GM21619 (cell line): ENCODE measurements around the gene PRKCB.

Source experiments
- ATAC-seq: cut with Tn5 transposase; IDR thresholded peaks from one replicate; pipeline ENCODE4 v1.9.1; 2021; ENCODE audit not compliant: unreplicated experiment

Gene PRKCB

DNA sequence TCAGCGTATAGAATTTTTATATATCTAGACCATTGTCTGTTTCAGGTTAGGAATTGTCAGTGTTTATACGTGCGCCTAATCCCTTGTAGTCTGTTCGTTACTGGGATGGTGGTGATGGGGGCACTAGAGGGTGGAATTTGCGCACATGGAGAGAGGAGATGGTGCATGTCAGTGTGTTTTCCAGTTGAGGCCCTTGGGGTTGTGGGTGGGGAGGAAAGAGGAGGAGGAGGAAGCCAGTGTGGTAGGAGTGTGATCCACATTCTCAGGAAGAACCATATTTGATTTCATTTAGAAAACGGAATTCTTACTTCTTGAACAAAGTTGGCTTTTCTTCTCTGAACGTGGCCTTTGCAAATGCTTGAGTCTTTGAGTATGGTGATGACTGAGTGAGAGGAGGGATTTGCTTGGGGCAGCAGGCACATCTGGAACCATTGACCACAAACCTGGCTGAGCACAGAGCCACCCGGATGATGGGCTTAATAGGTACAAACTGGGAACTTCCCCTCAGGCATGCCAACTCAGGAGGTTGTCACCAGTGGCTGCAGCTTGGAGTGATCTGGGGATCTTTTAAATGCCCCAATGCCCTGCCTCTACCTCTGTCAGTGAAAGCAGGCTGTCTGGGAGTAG, 98.9 kb downstream of the PRKCB start:
- no peak for ATAC-seq

DNA sequence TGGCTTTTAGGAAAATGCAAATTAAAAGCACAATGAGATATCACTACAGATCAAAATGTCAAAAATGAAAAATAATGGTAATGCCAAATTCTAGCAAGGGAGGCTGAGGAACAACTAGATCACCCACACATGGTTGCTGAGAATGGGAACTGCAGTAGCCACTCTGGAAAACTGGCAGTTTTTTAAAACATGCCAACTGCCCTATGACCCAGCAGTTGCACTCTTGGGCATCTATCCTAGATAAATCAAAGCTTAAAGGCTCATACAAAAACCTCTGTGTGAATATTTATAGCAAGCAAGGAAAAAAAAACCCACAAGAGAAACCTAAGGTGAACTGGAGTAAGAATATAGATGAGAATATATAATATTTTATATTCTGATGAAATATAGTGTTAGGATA, 104.3 kb downstream of the PRKCB start:
- ATAC-seq: no peak

DNA sequence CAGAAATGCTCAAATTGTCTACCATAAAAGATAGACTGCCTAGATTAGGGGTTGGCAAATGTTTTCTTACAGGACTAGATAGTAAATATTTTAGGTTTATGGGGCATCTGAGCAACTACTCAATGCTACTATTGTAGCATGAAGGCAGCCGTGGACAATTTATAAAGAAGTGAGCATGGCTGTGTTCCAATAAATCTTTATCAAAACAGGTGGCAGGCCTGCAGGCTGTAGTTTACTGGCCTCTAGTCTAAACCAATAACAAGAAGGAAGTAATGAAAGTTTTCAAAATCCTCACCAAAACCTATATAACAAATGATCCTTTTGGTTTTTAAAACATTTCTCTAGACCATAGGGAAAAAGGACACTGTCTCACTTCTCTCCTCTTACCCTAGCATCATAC, 105.2 kb downstream of the PRKCB start:
- no peak for ATAC-seq

DNA sequence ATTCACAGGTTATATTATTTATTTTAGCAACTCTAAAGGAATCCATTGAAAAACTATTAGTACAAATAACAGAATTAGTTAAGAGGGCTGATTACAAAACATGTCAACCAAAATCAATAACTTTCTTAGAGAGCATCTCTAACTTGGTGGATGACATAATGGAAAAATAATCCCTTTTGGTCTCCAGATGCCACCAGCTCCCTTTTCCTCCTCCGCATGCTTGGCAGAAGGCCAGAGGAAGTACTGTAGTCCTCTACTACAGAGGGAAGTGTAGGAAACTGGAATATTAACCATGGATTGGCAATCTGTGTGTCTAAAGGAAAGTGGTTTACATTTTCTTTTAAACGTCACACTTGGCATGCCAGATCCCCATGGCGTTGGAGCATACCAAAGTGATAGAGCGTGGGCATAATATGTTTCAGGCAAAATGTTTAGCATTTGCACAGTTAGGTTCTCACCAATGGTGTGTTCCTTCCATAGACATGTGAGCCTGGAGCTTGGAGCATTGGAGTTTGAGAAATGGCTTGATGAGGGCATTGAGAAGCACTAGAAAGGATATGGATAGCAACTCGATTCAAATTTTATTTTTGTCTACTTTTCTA, 106.3 kb downstream of the PRKCB start:
- ATAC-seq: no peak

DNA sequence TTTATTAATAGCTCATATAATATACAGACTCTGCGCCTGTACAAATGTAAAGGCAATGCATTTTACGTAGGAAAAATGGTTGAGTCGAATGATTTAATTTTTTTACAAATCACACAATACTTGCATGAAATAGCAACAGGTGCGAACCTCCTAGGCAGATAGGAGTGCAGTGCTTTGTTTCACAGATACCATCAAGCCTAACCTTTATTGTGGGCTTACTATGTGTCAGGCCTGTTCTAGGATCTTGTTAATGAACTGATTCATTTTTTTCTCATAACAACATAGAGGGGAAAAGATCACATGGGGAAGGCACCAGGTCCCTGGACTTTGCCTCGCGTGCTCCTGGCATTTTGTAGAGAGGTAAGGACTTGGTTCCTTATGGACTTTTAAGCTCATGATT, 107.8 kb downstream of the PRKCB start:
- ATAC-seq: no peak

DNA sequence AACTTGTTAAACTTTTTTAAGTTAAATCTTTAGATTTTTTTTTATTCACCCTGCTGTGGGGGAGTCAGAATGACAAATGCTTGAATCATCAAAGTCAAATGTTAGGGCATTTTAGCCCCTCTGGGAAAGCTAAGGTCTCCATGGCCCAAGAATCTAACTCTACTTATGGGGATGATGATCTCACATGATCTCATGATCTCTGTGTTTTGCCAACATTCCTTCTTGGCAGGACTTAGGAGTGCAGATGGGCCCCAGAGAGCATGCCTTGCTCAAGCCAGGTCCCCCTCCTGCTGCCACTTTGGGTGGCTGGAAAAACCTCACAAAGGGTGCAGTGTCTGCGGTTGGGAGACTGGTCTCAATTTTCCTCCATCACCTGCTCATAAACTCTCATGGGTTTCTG, 108.6 kb downstream of the PRKCB start:
- ATAC-seq: no peak

DNA sequence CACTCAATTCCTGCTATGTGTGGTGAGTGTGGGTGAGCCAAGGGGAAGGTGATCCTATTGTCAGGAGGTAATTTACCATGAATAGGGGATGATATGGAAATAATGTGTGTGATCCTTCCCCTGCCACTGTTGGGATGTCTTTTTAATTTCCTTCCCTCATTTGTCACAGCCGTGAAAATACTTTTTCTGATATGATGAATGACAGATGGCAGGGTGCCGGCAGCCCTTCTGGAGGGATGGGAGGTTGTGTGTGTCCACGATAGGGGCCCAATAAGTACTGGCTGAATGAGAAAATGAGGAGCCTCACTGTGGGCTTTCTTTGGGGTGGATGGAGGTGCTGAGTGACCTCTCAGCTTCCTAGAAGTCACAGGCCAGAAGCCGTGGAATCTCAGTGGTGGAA, 109.5 kb downstream of the PRKCB start:
- no peak for ATAC-seq

DNA sequence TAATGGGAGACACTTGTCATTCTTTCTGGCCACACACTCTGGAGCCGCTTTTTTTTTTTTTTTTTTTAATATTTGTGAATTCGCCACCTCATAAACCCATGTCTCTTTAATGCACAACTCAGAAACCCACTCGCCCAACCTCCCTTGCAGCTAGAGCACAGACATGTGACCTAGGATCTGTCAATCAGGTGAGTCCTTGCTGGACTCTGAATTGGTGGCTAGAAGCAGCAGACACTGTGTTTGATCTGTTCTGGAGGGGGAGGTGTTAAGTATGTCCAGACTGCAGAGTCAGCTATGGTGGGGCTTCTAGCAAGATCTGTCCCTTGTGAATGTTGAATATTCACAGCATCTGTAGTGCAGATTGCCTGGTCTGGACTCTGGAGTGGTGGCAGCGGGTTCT, 112.1 kb downstream of the PRKCB start:
- ATAC-seq: no peak

DNA sequence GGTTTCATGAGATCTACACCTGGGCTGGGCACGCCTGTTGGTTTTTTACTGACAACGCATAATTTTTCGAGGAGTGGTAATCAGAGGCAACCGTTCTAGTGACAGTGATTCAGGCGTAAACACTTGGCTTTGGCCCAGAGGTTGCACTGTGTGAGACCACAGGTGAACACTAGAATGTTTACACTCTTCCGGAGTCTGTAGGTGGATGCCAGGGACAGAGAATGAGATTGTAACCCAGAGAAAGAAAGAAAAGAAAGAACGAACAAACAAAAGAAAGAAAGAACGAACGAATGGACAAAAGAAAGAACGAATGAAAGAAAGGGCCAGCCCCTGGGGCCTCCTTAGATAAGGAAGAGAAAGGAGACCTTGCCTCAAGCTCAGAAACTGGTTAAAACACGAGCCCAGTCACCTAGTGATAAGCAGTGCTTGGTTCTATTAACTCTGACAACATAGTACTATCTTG, 113.2 kb downstream of the PRKCB start:
- ATAC-seq: no peak

DNA sequence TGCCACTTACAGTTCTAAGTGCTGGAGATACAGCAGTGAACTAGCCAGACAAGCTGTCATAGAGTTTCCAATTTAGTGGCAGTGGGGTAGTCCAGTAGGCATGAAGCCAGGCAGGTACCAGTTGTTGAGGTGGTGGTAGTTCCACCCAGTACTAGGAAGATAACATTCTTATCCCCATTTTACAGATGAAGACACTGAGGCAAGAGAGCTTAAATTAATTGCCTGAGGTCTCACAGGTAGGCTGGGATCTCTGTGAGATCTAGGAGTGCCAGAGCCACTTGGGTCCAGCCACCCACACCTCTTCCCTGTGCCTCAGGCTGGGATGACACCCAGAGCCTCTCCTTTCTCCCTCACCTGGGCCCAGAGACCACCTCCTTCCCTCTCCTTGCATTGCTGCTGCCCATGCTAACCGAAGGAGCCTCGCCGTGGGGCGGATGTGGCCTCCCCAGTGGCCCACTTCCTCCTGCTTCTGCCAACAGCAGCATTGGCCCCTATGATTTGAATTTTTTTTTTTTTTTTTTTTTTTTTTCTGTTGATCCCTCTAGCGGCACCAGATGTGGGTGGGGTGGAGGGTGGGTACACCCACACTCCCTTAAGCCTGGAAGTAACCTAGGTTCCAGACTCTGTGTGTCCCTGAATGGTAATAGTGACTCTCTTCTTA, 114.0 kb downstream of the PRKCB start:
- ATAC-seq: no peak

DNA sequence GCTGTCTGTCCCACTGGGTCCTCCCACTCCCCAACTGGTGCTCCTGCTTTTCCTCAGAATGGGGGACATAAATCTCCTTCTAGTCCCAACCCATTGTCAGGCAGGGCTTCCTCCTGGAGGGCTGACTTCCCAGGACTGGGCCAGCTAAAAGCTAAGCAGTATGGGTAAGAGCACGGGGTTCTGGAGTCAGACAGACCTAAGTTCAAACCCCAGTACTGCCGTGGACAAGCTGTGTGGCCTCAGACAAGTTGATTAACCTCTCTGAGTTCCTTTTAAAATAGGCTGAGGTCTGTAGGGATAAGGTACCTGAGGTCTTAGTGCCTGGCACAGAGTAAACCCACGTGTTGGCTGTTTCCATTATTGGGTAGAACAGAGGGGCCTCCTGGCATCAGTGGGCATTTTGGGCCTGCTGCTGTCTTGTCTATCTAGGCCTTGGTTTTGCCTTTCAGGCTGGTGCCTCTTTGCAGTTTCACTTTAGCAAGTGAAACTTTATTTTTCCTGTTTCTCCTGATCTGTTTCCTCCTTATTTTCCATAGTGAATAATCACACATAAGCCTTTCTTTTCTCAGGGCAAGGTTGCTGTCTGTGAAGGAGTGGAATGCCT, 114.6 kb downstream of the PRKCB start:
- ATAC-seq: no peak

DNA sequence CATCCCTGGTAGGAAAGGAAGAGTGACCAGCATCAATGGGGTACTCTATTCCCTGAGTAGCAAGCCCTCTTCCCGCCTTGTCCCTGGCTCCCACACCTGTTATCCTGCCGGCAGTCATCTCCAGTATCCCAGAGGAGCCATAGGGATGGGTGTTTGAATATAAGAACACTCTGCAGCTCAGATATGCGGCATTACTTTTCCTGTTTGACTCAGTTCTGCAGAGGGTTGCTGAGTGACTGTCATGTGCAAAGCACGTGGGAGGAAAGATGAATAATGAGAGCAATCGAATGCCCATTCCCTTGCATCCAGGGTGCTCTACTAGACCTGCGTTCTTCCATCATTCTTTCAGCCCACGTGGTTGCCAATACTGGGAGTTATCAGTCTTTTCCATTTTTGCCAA, 115.1 kb downstream of the PRKCB start:
- no peak for ATAC-seq

DNA sequence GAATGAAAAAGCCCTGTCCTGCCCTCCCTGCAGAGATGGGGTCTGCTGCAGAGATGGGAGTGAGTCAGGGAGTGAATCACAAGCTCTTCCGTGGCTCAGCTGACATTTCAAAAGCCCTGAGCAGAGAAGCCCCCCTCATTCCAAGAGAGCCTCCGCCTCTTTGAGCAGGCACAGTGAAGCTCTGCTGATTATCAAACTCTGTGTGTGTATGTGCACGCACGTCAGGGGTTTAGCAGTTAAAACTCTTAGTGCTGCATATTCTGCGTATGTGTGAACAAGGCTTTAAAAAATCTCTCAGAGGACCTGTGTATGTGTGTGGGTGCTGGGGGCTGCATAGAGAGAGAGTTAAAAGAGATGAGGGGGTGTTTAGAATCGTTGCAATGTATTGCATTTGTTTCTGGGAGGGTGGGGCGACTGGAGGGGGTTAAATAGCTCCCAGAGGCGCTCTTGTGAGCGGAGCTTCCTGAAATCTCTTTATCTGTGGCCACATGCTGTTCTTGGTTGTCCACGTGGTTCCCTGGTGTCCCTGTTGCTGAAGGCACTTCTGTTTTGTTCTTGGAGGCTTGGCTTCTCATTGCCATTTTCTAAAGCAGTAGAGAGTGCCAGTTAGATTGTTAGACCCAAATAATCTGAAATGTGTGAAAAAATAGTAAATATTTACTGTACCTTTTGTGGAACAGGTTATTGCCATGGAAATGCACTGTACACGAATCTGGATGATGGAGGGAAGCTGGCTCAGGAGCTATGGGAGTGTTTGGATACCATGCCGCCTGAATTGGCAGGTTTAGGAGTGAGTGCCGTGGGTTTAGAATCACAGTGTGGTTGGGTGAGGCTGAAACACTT, 116.6 kb downstream of the PRKCB start:
- no peak for ATAC-seq

DNA sequence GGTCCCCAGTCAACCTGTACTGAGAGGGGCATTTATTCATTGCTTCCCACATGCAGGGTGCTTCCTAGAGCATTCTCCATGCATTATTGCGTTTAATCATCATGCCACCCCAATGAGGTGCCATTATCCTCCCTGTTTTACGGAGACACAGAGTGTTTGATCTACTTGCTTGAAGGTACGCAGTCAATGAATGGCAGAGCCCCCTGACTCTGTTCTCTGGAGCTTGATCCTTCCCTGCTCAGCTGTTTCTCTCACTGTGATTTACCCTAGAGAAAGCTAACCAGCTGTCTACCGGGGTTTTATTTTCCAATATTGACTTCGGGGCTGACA, 117.2 kb downstream of the PRKCB start:
- no peak for ATAC-seq

DNA sequence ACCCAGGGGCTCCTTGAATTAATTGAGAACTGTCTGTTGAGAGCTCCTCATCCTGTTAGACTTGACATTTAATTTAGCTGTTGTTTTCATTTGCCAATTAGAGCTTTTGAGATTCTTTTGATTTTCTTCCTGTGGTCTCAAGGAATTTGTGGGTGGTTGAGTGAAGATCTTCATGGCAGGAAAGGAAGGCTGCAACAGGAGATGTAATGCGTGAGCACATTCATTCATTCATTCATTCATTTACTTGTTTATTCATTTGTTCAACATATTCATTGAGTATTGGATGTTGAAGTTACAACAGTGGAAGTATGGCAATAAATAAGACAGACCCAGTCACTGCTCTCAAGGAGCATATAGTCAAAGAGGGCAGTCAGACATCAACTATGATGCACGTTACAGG, 117.7 kb downstream of the PRKCB start:
- no peak for ATAC-seq

DNA sequence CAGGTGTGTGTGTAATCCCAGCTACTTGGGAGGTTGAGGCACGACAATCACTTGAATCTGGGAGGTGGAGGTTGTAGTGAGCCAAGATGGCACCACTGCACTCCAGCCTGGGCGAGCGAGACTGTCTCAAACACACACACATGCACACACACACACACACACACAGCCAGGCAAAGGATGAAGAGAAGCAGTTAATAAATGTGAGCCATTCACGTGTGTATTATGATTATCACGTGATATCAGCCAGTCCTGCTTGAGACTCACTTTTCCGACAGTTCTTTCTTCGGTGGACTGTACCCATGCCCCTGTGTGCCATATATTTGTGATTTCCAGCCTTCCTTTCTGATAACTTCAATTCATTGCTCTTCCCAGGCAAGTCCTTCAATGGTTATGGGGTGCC, 119.3 kb downstream of the PRKCB start:
- ATAC-seq: no peak

DNA sequence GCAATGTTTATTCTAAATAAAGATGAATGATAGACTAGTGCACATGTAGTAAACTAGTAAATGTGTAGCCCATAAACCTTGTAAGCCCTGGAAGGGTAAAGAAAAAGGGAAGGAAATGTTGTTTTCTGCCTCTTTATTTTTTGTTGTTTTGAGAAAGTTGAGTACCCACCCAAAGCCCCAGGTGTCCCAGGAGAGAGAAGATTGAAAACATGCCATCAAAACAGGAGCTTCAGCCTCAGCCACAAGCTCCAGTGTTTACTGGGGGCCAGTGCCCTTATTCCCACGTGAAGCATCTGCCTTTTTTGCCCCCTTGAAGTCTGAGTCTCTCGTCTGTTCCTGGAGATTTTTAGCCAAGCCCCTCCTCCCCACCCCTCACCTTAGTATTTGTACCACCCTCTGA, 121.5 kb downstream of the PRKCB start:
- ATAC-seq: no peak

DNA sequence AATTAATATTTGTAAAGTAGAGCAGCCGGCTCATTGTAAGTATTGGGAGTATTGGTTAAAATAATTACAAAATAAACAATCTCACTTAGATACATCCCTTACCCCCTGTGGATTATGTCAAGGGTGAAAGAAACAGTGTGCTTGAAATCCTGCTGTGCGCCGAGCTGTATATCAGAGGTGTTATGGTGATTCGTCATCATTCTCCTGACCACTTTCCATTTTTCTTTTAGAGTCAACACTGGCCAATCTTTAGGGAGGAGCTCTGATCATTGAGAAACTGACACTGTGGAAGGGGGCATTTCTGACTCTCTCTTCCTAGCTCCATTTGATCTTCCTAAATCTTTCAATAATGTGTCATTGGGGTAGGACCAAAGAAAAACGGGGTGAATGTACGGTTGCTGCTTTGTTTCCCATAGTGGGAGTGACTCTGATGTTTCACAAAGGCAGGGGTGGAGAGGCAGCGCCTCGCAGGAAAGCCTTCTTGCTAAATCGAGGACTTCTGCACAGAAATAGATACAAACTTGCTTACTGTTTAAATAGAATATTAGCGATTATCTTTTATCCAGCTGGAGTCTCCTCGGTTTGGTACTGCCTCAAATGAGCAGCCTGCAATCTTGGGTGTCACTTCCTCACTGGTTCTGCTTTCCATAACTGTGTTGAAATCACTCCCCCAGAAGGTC, 123.4 kb downstream of the PRKCB start:
- no peak for ATAC-seq

DNA sequence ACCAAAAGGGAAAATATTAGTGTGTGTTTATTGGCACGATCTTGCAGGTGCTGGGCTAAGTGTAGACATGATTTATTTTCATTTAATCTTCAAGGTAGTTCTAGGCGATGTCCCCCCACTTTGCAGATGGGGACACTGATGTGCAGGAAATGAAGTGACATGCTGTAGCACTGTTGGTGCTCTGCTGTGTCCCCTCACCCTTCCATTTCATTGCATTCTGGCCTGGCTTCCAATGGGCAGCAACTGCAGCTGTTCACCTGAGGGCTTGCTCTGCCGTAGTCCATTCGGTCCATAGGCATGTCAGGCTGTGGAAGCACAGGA, 123.9 kb downstream of the PRKCB start:
- no peak for ATAC-seq

DNA sequence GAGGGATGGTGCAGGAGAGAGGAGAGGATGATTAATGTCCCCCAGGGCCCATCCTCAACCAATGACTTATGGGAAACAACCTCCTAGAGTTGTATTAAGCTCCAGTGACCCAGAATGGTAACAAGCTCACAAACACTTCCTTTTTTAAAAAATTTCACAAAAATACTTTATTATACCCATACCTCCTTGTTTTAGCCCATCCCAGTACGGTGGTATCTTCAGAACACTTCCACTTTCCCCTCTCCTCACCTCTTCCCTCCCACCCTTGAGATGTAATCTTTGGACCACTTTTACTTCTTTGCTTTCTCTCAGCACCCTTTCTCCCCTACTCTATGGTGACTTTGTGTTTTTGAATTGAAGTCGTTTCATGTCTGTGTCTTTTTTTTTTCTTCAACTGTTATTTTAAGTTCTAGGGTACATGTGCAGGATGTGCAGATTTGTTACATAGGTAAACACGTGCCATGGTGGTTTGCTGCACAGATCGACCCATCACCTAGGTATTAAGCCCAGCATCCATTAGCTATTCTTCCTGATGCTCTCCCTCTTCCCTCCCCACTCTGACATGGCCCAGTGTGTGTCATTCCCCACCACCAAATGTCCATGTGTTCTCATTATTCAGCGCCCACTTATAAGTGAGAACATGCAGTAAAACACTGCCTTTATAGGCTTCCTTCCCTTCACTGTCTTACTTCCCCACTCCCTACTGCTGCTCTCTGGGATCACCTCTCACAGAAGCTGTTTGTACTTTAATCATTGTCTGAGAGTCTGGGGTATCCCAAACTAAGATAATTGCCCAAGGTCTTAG, 124.5 kb downstream of the PRKCB start:
- no peak for ATAC-seq
